Measurements from ENCODE around the gene PGAP3.

The PGAP3 gene

DNA sequence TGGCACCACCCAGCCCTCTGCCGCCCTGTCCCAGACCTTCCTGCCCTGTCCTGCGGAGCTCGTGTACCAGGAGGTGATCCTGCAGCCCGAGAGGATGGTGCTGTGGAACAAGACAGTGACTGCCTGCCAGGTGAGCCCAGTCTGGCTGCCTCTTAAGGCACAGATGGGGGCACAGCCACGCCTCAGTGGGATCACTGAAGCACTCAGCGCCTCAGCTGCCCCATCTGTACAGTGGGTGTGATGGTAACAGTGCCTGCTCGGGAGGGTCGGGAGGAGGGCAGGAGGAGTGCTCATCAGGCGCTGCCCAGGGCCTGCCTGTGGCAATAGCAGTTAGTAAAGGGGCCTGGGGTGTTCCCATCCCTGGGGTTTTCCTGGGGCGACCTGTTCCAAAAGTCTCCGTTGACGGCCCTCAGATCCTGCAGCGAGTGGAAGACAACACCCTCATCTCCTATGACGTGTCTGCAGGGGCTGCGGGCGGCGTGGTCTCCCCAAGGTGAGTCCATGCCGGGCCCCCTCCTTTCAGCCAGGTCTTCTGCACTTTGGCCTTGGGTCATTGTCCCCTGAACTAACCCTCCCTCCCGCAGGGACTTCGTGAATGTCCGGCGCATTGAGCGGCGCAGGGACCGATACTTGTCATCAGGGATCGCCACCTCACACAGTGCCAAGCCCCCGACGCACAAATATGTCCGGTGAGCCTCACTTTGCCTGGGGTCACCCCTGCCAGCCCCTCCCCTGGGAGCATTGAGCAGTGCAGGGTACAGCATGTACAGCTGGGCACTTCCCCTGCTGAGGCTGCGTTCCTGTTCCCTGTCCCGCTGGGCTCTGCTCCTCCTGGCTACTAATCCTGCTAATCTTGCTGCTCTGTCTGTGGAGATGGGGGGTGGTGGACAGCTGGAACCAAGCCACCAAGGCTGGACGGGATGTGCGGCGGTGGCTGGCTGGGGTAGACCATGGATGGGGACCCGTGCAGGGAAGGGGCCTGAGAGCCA is 27.2 kb downstream of the PGAP3 start:
- DNase-seq (ENCODE audit: low read depth): no peak

GRCh38 chr17:39660011-39660360 is 27.9 kb downstream of the PGAP3 start:
- no peak for DNase-seq (ENCODE audit: low read depth)

GRCh38 chr17:39659279-39660010 is 28.4 kb downstream of the PGAP3 start:
- DNase-seq (ENCODE audit: low read depth): no peak

DNA sequence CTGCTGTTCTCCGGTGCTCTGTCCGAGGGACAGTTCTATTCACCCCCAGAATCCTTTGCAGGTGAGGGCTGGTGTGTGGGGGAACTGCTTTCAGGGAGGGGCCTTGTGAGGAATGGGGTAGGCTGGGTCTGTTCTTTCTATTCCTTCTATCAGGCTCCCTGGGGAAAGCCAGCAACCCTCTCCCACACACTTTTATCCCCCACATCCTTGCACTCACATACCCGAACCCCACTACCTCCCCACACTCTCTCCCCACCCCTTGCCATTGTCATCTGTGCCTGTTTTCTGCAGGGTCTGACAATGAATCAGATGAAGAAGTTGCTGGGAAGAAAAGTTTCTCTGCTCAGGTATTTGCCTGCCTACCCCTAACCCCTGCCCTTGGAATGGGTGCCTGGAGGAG is 29.1 kb downstream of the PGAP3 start:
- DNase-seq (ENCODE audit: low read depth): no peak

- DNase-seq (ENCODE audit: low read depth): no peak
These were observed 29.5 kb downstream of the PGAP3 start for GRCh38 chr17:39658346-39658745.

DNA sequence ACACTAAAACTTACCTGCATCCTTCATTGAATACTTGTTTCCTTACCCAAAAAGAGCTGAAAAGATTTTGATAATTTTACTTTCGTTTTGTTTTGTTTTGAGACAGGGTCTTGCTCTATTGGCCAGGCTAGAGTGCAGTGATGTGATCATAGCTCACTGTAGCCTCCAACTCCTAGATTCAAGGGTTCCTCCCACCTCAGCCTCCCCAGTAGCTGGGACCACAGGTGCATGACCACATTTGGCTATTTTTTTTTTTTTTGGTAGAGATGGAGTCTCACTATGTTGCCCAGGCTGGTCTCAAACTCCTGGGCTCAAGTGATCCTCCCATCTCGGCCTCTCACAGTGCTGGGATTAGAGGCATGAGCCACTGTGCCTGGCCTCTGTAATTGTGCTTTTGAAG is 32.8 kb downstream of the PGAP3 start:
- no peak for DNase-seq (ENCODE audit: low read depth)

- peak; percentile 78 for DNase-seq (ENCODE audit: low read depth)
These were observed 34.1 kb downstream of the PGAP3 start for GRCh38 chr17:39653662-39654331.

GRCh38 chr17:39653316-39653661 is 34.6 kb downstream of the PGAP3 start:
- no peak for DNase-seq (ENCODE audit: low read depth)

DNA sequence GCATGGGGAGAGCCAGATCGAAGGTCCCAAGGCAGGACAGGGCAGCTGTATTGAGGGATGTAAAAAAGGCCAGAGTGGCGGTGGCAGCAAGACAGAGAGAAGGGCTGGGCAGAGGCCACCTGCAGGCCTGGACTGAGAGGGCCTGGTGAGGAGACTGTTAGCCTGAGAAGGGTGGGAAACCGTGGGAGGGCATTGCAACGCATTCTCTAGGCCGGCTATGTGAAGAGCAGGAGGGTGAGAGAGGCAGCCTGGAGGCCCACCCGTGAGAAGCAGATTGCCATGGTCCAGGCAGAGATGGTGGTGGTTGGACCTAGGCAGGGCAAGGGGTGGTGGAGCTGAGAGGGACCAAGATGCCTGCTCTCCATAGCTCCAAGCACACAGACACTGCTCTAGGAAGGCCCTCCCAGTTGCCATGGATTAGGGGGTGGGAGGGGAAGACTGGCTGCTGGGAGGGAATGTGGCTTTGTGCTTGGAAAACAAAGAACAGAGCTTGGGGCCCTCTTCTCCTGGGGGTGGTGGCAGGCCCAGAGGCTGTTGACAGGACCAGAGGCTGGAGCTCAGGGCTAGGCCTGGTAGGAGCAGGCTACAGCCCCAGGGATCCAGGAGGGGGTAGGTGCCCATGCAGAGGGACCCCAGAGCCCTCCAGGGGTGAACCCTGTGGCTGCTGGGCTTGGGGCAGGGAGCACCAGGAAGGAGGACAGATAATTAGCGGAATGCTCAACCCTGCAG is 35.1 kb downstream of the PGAP3 start:
- no peak for DNase-seq (ENCODE audit: low read depth)

DNA sequence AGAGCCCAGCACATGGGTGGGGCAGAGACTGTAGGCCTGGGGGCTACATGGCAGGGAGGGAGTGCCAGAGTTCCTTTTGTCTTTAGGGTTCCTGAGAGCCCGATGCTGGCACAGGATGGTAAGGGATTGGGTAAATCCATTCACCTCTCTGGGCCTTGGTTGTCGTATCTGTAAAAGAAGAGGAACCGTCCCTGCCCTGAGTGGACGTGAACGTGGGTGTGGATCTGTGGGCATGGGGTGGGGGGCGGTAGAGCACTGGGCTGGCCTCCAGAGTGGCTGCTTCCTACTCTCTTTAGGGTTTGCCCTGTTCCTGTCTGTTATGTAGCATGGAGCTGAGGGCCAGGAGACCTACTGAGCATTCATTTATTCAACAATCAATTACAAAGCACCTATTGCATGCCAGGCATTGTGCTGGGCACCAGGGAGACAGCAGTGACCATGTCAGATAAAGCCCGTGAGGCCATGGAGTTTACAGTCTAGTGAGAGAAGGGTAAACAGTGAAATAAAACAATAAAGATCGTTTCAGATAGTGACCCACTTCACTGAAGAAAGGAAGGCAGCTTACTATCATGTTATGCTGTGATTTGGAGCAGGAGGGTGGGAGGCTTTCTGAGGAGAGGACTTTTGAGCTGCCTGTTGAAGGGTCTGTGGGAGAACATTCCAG is 35.8 kb downstream of the PGAP3 start:
- no peak for DNase-seq (ENCODE audit: low read depth)

- DNase-seq (ENCODE audit: low read depth): no peak
These were observed 37.7 kb downstream of the PGAP3 start for GRCh38 chr17:39650121-39650579.

- DNase-seq (ENCODE audit: low read depth): no peak
These were observed 39.1 kb downstream of the PGAP3 start for GRCh38 chr17:39648616-39649366.

DNA sequence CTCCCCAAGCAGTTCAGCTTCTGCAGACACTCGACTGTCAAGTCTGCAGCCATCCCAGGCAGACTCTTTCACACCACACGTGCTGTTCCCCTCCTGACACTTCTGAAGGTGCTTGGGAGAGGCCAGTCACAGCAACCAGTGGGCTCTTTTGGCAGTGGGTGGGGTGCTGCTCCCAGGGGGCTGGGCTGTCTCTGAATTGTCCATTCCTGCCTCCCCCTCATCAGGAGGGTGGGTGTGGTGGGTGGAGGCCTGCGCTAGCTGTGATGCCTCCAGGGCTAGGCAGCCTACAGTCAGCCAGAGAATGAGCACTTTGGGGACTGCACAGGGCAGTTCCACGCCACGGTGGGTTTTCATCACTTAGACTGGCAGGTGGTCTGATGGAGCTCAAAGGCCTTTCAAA is 40.6 kb downstream of the PGAP3 start:
- DNase-seq (ENCODE audit: low read depth): no peak

DNA sequence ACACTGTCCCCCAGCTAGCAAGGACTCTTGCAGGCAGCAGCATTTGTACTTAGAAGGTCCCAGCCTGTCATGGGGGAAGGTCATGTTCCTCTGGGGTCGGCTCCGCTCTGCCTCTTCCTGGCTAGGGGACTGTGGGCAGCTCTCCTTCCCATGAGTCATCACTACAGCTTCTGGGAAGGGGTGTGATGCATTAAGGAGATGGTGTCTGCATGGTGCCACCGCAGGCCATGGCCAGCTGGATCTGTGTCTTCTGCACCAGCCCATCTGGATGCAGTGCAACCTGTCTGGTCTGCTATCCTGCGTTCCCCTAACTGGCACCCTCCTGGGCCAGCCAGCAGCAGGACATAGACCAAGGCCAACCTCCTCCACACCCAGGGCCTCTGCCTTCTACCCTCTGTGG is 44.6 kb downstream of the PGAP3 start:
- DNase-seq (ENCODE audit: low read depth): no peak

DNA sequence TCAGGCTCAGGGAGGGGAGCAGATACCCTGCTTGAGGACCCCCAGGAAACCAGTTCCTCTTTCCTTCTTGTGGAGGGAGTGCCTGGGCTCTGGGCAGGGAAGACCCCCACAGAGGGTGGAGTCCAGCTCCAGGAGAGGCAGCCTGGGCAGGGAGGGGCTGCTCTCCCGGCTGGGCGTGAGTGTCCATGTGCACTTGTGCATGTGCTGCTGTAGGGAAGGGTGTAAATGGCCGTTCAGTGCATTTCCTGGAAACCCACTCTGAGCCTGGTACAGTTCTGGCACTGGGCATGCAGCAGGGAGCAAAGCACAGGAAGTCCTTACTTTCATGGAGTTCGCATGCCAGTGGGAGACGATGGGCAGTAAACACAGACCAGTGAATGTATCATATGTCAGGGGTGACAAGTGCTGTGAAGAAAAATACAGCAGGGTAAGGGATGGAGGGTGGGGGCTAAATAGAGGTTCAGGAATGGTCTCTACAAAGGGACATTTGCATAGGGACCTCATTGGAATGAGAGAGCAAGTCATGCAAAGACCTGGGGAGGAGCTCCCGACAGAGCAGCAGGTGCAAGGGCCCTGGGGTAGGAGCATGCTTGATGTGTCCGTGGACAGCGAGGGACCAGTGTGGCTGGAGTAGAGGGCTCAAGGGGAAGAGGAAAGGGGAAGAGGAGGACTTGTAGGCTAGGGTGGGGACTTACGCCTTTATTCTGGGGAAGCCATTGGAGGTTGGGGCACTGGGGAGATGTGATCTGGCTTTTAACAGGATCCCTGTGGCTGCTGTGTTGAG is 45.4 kb downstream of the PGAP3 start:
- DNase-seq (ENCODE audit: low read depth): no peak

DNA sequence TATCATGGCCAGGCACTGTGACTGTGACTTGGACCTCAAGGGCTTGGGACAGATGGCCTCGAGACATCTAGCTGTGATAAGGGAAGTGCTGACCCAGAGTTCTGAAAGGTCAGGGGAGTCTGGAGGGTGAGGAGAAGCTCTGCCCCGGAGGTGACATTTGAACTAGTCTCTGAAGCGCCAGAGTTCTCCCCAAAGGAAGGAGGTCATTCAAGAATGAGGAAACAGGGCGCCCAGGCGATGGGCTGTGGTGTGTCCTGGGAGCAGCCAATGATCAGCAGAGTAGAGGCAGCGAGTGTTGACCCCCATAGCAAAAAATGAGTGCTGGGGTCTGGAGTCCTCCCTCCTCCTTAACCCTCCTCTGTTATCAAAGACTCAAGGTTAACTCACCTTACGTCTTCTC is 46.0 kb downstream of the PGAP3 start:
- no peak for DNase-seq (ENCODE audit: low read depth)

GRCh38 chr17:39641097-39641496 is 46.8 kb downstream of the PGAP3 start:
- DNase-seq (ENCODE audit: low read depth): no peak

DNA sequence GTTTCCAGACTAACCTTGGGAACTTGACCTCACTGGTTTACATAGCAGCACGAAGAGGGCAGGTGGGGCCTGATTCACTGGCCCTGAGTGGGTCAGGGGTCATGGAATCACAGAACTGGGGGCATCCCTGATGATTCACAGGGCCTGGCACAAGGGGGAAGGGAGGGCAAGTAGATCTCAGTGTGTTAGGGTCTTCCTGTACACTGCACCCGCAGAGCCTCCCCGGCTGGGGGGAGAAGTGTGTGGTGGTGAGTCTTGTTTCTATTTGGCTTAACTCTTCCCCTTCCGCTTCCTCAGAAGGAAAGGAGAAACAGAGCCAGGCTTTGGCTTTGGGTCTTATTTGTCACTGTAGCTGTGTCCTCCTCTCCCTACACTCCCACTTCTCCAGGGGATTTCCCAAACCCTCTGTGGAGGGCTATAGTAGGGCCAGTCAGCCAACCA is 47.2 kb downstream of the PGAP3 start:
- no peak for DNase-seq (ENCODE audit: low read depth)

GRCh38 chr17:39639566-39640458 is 48.0 kb downstream of the PGAP3 start:
- no peak for DNase-seq (ENCODE audit: low read depth)

Data from activated T-cell treated with anti-CD3 and anti-CD28 coated beads for 48 hours (primary cell).